ENCODE results near the gene IVD.

IVD gene

DNA sequence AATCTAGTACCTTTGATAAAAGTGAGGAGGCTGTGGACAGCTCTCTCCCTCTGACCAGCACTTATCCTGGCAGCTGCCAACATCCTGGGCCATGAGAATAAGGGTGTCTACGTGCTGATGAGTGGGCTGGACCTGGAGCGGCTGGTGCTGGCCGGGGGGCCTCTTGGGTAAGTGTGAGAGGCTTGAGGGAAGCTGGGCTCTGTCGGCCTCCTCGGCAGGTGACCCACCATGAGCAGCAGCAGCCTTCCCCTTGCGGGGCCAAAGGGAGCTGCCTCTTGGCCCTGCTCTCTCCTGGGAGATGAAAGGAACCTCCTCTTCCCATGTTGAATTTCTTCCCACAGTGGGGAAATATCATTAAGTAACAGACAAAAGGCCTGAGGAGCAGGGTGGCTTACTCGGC, 9.2 kb downstream of the IVD start:
- no peak for DNase-seq (ENCODE audit: low read depth in 2 of 2)

DNA sequence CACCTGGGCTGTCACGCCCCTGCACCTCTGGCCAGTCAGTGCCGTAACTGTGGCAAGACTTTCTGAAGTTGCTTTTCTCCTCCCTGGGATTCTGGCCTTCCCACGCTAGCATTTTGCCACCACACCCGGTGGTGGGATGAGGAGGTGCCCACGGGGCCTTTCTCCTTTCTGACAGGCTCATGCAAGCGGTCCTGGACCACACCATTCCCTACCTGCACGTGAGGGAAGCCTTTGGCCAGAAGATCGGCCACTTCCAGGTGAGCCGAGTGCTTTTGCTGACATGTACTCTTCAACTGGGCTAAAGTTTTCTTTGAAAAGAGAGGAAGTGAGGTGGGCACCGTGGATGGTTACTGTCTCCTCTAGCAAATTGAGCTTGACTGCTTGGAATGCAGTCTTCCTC, 9.6 kb downstream of the IVD start:
- no peak for DNase-seq (ENCODE audit: low read depth in 2 of 2)

DNA sequence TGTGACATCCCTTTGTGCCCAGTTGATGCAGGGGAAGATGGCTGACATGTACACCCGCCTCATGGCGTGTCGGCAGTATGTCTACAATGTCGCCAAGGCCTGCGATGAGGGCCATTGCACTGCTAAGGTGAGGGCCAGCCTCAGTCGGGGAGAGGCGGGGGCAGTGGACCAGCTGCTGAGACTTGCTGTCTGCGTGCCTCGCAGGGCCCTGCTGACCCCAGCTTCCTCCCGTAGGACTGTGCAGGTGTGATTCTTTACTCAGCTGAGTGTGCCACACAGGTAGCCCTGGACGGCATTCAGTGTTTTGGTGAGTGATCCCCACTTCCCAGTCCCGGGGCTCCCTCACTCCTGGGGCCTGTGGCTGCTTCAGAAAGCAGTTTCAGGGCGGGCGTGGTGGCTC, 10.5 kb downstream of the IVD start:
- no peak for DNase-seq (ENCODE audit: low read depth in 2 of 2)

DNA sequence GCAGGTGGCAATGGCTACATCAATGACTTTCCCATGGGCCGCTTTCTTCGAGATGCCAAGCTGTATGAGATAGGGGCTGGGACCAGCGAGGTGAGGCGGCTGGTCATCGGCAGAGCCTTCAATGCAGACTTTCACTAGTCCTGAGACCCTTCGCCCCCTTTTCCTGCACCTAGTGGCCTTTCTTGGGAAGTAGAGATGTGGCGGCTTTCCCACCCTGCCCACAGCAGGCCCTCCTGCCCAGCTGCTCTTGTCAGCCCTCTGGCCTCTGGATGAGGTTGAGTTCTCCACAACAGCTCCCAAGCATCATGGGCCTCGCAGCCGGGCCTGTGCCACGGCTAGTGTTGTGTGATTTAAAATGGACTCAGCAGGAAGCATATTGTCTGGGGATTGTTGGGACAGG, 12.5 kb downstream of the IVD start:
- DNase-seq (ENCODE audit: low read depth in 2 of 2): no peak

DNA sequence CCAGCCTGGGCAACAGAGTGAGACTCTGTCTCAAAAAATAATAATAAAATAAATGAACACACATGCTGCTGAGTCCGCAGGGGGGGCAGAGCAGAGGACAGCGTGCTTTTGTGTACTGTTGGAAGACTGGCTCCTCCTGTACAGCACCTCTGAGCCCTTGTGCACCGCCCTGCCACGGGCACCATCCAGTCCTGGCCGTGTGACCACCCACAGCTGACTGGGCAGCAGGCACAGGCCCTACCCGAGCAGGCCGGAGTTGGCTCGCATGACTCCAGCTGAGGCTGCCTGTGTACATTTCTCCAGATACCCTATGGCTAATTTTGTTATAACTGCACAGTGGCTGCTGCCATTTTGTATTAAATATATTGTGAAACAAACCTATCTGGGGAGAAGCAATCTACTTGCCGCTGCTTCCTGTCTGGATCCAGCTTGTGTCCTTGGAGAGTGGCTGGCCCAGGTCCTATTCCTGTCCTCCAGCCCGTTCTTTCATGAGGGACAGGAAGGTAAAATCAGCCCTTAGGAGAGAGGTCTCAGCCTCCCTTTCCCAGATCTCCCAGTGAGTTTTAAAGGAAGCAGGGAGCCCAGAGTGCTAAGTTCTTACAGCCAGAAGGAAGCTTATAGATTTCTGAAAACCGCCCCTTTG, 14.6 kb downstream of the IVD start:
- DNase-seq (ENCODE audit: low read depth in 2 of 2): no peak

DNA sequence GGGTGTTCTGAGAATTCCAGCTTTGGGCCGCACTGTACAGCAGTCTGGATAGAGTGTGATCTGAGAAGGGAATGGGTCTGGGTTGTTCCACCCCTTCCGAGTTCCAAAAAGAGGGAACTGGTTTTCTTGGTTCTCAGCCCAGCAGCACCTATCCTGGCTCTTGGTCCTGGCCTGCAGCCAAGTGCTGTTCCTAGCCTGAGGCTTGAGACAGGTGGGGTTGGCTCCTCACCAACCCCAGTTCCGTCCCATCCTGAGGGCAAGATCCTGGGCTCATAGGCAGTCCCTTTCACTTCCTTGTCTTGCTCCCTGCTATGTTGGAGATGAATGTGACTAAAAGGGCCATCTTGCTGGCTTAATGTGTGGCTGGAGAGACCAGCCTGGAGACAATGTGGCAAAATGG, 15.2 kb downstream of the IVD start:
- DNase-seq (ENCODE audit: low read depth in 2 of 2): no peak

- peak; percentile 67 to 80 for DNase-seq (ENCODE audit: low read depth in 2 of 2)
Measured at GRCh38 chr15:40421246-40422157, 15.9 kb downstream of the IVD start.

GRCh38 chr15:40424483-40425115, 19.0 kb downstream of the IVD start:
- no peak for DNase-seq (ENCODE audit: low read depth in 2 of 2)

DNA sequence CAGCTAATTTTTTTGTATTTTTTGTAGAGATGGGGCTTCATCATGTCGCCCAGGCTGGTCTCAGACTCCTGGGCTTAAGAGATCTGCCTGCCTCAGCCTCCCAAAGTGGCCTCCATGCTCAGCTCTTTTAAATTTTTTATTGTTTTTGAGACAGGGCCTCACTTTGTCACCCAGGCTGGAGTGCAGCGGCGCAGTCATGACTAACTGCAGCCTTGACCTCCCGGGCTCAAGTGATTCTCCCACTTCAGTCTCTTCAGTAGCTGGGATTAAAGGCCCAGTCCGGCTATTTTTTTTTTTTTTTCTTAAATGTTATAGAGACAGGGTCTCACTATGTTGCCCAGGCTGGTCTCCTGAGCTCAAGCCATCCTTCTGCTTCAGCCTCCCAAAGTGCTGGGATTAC, 20.1 kb downstream of the IVD start:
- no peak for DNase-seq (ENCODE audit: low read depth in 2 of 2)

GRCh38 chr15:40427188-40427587, 21.6 kb downstream of the IVD start:
- DNase-seq (ENCODE audit: low read depth in 2 of 2): no peak

DNA sequence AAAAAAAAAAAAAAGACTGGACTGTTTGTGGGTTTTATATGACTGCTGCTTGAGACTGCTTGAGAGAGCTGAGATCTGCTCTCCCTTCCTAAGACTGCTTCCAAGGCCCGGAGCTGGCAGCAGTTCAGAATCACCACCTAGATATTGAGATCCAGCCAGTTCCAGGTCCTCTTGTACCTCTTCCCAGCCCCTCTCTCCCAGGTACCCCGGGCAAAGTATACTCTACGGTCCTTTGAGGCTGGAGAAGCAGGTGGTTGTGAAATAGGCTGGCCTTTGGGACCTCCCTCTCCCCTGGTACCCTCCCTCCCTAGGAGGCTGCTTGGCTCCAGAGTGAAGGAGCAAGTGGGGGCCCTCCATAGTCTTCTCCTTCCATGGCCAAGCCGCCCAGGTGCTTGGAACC, 22.6 kb downstream of the IVD start:
- DNase-seq (ENCODE audit: low read depth in 2 of 2): no peak

DNA sequence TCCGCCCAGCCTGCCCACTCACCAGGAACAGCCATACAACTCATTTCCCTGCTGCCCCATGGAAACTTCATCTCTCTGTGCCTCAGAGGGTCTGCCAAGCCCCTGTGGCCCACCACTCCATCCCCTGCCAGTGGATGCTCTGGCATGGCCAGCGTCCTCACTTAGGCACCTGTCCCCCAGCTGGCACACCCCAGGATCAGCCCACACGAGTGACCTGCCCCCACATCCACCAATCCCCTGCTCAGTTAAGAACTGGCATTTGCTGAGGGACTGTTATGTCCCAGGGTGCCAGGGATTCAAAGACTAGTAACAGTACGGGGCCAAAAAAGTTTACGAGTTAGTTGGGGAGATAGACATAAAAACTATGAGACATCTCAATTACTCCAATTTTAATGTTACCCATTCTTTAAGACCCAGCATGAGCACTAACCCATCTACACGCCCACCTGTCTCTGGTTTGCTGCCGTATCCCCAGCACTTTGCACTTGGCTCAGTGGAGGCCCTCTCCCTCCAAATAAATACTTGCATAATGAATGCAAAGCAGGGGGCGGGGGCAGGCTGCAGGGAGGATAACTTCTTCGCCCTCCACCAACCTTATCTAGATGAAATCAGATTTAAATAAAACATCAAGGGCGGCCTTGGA, 23.6 kb downstream of the IVD start:
- DNase-seq (ENCODE audit: low read depth in 2 of 2): no peak

GRCh38 chr15:40430271-40430805, 24.7 kb downstream of the IVD start:
- DNase-seq (ENCODE audit: low read depth in 2 of 2): no peak

DNA sequence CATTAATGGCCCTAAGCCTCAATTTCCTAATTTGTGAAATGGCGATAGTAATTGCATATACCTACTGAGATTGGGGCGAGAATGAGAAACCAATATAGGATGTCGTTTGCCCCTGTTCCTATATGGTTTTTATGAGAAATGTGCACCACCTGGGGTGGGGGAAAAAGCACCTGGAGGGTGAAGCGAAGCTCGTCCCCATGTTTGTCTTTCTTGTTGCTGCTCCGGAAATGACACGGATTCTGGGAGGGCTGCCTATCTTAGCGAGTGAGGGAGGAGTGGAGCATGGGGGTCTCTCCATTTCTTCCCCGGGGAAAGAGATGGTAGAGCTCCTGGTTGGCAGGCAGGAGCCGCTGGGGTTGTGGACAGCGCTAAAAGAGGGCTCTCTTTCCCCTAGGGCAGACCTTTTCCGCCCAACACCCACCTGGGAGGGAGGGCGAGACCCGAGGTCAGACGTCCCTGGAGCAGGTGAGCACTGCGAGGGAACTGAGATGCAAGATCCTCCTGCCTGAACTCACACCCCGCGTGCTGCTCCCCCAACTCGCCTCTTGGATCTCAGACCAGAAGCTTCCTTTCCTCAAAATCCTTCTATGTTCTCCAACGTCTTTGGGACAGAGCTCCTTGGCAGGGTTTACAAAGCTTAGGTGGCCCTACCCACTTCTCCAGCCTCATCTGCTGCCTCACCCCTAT, 29.6 kb downstream of the IVD start:
- DNase-seq (ENCODE audit: low read depth in 2 of 2): no peak

DNA sequence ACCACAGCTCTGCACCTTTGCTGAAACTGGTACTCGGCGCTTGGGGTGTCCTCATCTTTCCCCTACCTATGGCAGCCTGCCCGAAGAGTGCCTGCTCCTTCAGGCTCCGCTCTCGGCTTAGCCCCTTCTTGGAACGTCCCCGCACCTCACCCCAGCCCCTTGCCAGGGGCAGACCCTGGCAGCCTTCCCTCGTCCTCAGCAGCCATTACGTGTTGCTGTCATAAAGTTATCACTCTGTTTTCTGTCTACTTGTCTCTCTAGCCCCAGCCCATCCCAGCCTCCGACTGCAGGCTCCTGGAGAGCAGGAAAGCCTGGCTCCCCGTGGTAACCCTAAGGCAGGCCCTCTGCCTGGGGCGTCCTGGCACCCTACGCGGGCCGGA, 30.1 kb downstream of the IVD start:
- DNase-seq (ENCODE audit: low read depth in 2 of 2): no peak

DNA sequence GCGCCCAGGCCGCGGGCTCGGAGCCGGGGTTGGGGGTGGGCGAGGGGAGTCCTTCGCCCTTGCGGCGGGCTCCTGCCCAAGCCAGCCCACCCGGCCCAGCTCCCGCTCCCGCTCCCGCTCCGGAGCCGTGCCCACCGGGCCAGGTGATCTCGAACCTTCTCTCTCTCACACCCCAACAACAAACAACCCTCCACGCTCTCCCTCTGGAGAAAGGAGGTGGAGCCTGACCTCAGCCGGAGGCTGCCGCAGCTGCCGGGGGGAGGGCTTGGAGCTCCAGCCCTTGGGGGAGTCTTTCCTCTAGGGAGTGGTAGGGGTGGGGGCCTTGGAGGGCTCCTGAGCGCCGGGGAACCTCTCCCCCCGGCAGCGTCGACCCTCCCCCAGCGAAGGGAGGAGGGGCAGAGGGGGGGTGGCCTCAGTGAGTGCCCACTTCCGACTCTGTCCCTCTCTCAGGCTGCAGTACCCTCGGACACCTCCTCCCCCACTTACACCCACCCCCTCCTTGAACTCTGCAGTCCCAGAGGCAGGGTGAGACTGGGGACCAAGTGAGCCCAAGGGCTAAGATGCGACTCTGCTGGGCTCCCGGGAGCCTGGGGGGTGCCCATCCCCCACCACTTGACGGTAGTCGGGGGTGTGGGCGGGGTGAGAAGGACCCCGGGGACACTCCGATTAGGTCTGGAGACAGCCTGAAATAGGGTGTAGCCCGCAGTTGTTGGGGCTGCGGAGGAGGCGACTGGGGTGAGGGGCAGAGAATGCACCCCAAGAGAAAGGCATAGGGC, 30.7 kb downstream of the IVD start:
- no peak for DNase-seq (ENCODE audit: low read depth in 2 of 2)

GRCh38 chr15:40436892-40437751, 31.5 kb downstream of the IVD start:
- no peak for DNase-seq (ENCODE audit: low read depth in 2 of 2)

GRCh38 chr15:40437752-40438687, 32.4 kb downstream of the IVD start:
- no peak for DNase-seq (ENCODE audit: low read depth in 2 of 2)

- DNase-seq (ENCODE audit: low read depth in 2 of 2): no peak
Measured at GRCh38 chr15:40438712-40439111, 33.1 kb downstream of the IVD start.

Measured in stimulated activated CD4-positive, alpha-beta T cell treated with anti-CD3 and anti-CD28 coated beads, Interleukin-15, amount 100 ng/mL, for 48 hours (primary cell).